PC-9 (cell line): ENCODE measurements around the gene UBE4B.

ENCODE experiments used
- CTCF ChIP-seq: fragments of 200-600 bp; sonication (generic); conservative IDR thresholded peaks from 2 replicates; pipeline ENCODE4 v1.6.1; 2017; ENCODE audit warnings: mixed run types, antibody characterized with exemption, mild to moderate bottlenecking, moderate library complexity
- EZH2 ChIP-seq: fragments of 200-600 bp; sonication (generic); IDR thresholded peaks from 2 replicates; pipeline ENCODE4 v1.8.0; 2017; ENCODE audit warnings: antibody characterized with exemption, low read depth

- TF ChIP-seq CTCF = peak; percentile 63
- TF ChIP-seq EZH2 = no peak
These were observed 120.0 kb downstream of the UBE4B start for GRCh38 chr1:10152709-10153284.
